ENCODE data around the gene UROD.
A peak's percentile ranks its signal among the peaks of the same experiment; 100 is the strongest.

UROD gene

GRCh38 chr1:45013551-45014209, 1.6 kb downstream of the UROD start:
- Mint-ChIP-seq H3K4me3 (no peak overlapping the region), H3K27me3 (no peaks in the 10 kb centered on the region), H3K27ac (peak overlapping the region; percentile 86), H3K4me1 (ENCODE audit: low read depth) (peaks cover 63% of the 10 kb centered on the region), H3K36me3 (ENCODE audit: low read depth) (peaks cover 50% of the 10 kb centered on the region), H3K9me3 (no peaks in the 10 kb centered on the region)
- intact Hi-C loops (cut with micrococcal nuclease) = loop anchor here (1.0 to 5.0 kb wide), 5 partner anchors 236 to 479 kb away; partner anchors contain the start of genes RNU5D-1, RPS8 and TESK2

GRCh38 chr1:45014321-45015028, 2.4 kb downstream of the UROD start:
- intact Hi-C loops (cut with micrococcal nuclease) = loop anchor here (1.0 to 5.0 kb wide), 4 partner anchors 237 to 478 kb away; partner anchors contain the start of genes RNU5D-1, RPS8 and TESK2
- Mint-ChIP-seq H3K9me3 (no peaks in the 10 kb centered on the region), H3K4me3 (no peak overlapping the region), H3K27me3 (no peaks in the 10 kb centered on the region), H3K4me1 (ENCODE audit: low read depth) (peaks cover 55% of the 10 kb centered on the region), H3K27ac (no peak overlapping the region), H3K36me3 (ENCODE audit: low read depth) (peaks cover 43% of the 10 kb centered on the region)

GRCh38 chr1:45015683-45016082, 3.6 kb downstream of the UROD start:
- H3K4me3 Mint-ChIP-seq = no peak overlapping the region
- H3K4me1 Mint-ChIP-seq (ENCODE audit: low read depth) = peaks cover 44% of the 10 kb centered on the region
- no peaks in the 10 kb centered on the region for H3K9me3 Mint-ChIP-seq
- no peaks in the 10 kb centered on the region for H3K27me3 Mint-ChIP-seq
- no peak overlapping the region for H3K27ac Mint-ChIP-seq
- H3K36me3 Mint-ChIP-seq (ENCODE audit: low read depth) = peaks cover 30% of the 10 kb centered on the region
- intact Hi-C loops (cut with micrococcal nuclease) = no loop called here

GRCh38 chr1:45016090-45016697, 4.1 kb downstream of the UROD start:
- no peaks in the 10 kb centered on the region for H3K9me3 Mint-ChIP-seq
- H3K27me3 Mint-ChIP-seq = no peaks in the 10 kb centered on the region
- no peak overlapping the region for H3K4me3 Mint-ChIP-seq
- H3K27ac Mint-ChIP-seq = no peak overlapping the region
- peaks cover 29% of the 10 kb centered on the region for H3K36me3 Mint-ChIP-seq (ENCODE audit: low read depth)
- H3K4me1 Mint-ChIP-seq (ENCODE audit: low read depth) = peaks cover 42% of the 10 kb centered on the region
- intact Hi-C loops (cut with micrococcal nuclease) = no loop called here

- Mint-ChIP-seq H3K36me3 (ENCODE audit: low read depth) (peaks cover 29% of the 10 kb centered on the region), H3K9me3 (no peaks in the 10 kb centered on the region), H3K27me3 (no peaks in the 10 kb centered on the region), H3K4me3 (no peak overlapping the region), H3K4me1 (ENCODE audit: low read depth) (peaks cover 37% of the 10 kb centered on the region), H3K27ac (no peak overlapping the region)
- intact Hi-C loops (cut with micrococcal nuclease) = no loop called here
Measured at GRCh38 chr1:45016767-45017166, 4.7 kb downstream of the UROD start.

GRCh38 chr1:45018599-45019230, 6.7 kb downstream of the UROD start:
- intact Hi-C loops (cut with micrococcal nuclease) = loop anchor here (1.0 kb wide), 1 partner anchor 282 kb away; no protein-coding TSS in a partner anchor
- H3K36me3 Mint-ChIP-seq (ENCODE audit: low read depth) = peaks cover 21% of the 10 kb centered on the region
- peaks cover 23% of the 10 kb centered on the region for H3K4me1 Mint-ChIP-seq (ENCODE audit: low read depth)
- H3K27ac Mint-ChIP-seq = no peak overlapping the region
- H3K4me3 Mint-ChIP-seq = no peak overlapping the region
- H3K9me3 Mint-ChIP-seq = no peaks in the 10 kb centered on the region
- H3K27me3 Mint-ChIP-seq = no peaks in the 10 kb centered on the region

- intact Hi-C loops (cut with micrococcal nuclease) = no loop called here
- Mint-ChIP-seq H3K4me3 (no peak overlapping the region), H3K36me3 (ENCODE audit: low read depth) (no peaks in the 10 kb centered on the region), H3K27ac (no peak overlapping the region), H3K9me3 (no peaks in the 10 kb centered on the region), H3K27me3 (no peaks in the 10 kb centered on the region), H3K4me1 (ENCODE audit: low read depth) (no peaks in the 10 kb centered on the region)
Measured at GRCh38 chr1:45023663-45024062, 11.6 kb downstream of the UROD start.

- intact Hi-C loops (cut with micrococcal nuclease) = no loop called here
- H3K27me3 Mint-ChIP-seq = no peaks in the 10 kb centered on the region
- H3K27ac Mint-ChIP-seq = no peak overlapping the region
- no peaks in the 10 kb centered on the region for H3K9me3 Mint-ChIP-seq
- no peak overlapping the region for H3K4me3 Mint-ChIP-seq
- H3K36me3 Mint-ChIP-seq (ENCODE audit: low read depth) = no peaks in the 10 kb centered on the region
- H3K4me1 Mint-ChIP-seq (ENCODE audit: low read depth) = no peaks in the 10 kb centered on the region
Measured at GRCh38 chr1:45026446-45026845, 14.4 kb downstream of the UROD start.

GRCh38 chr1:45032837-45033236, 20.8 kb downstream of the UROD start:
- Mint-ChIP-seq H3K27me3 (no peaks in the 10 kb centered on the region), H3K9me3 (no peaks in the 10 kb centered on the region), H3K4me1 (ENCODE audit: low read depth) (no peaks in the 10 kb centered on the region), H3K4me3 (no peak overlapping the region), H3K27ac (no peak overlapping the region), H3K36me3 (ENCODE audit: low read depth) (no peaks in the 10 kb centered on the region)
- intact Hi-C loops (cut with micrococcal nuclease) = no loop called here

- no peaks in the 10 kb centered on the region for H3K9me3 Mint-ChIP-seq
- H3K27me3 Mint-ChIP-seq = no peaks in the 10 kb centered on the region
- H3K4me1 Mint-ChIP-seq (ENCODE audit: low read depth) = no peaks in the 10 kb centered on the region
- H3K36me3 Mint-ChIP-seq (ENCODE audit: low read depth) = no peaks in the 10 kb centered on the region
- intact Hi-C loops (cut with micrococcal nuclease) = no loop called here
- H3K27ac Mint-ChIP-seq = no peak overlapping the region
- H3K4me3 Mint-ChIP-seq = no peak overlapping the region
Measured at GRCh38 chr1:45033356-45033755, 21.3 kb downstream of the UROD start.

- no peak overlapping the region for H3K4me3 Mint-ChIP-seq
- H3K27ac Mint-ChIP-seq = no peak overlapping the region
- H3K36me3 Mint-ChIP-seq (ENCODE audit: low read depth) = no peaks in the 10 kb centered on the region
- no peaks in the 10 kb centered on the region for H3K27me3 Mint-ChIP-seq
- intact Hi-C loops (cut with micrococcal nuclease) = no loop called here
- H3K9me3 Mint-ChIP-seq = no peaks in the 10 kb centered on the region
- no peaks in the 10 kb centered on the region for H3K4me1 Mint-ChIP-seq (ENCODE audit: low read depth)
Measured at GRCh38 chr1:45035631-45036301, 23.7 kb downstream of the UROD start.

GRCh38 chr1:45037456-45037855, 25.4 kb downstream of the UROD start:
- no peak overlapping the region for H3K4me3 Mint-ChIP-seq
- H3K27me3 Mint-ChIP-seq = no peaks in the 10 kb centered on the region
- intact Hi-C loops (cut with micrococcal nuclease) = no loop called here
- no peak overlapping the region for H3K27ac Mint-ChIP-seq
- no peaks in the 10 kb centered on the region for H3K4me1 Mint-ChIP-seq (ENCODE audit: low read depth)
- no peaks in the 10 kb centered on the region for H3K9me3 Mint-ChIP-seq
- no peaks in the 10 kb centered on the region for H3K36me3 Mint-ChIP-seq (ENCODE audit: low read depth)

- no peaks in the 10 kb centered on the region for H3K9me3 Mint-ChIP-seq
- H3K4me3 Mint-ChIP-seq = no peak overlapping the region
- H3K27ac Mint-ChIP-seq = no peak overlapping the region
- no peaks in the 10 kb centered on the region for H3K4me1 Mint-ChIP-seq (ENCODE audit: low read depth)
- intact Hi-C loops (cut with micrococcal nuclease) = no loop called here
- no peaks in the 10 kb centered on the region for H3K27me3 Mint-ChIP-seq
- no peaks in the 10 kb centered on the region for H3K36me3 Mint-ChIP-seq (ENCODE audit: low read depth)
Measured at GRCh38 chr1:45038240-45038639, 26.2 kb downstream of the UROD start.
